Uterus (tissue), 2 donors: ENCODE data around the gene TOLLIP.

Experiments used
- CTCF ChIP-seq, 4 experiments: fragments of 200-600 bp in 2 of 4; fragments of 450-650 bp in 2 of 4; sonication (generic) in 2 of 4; IDR thresholded peaks; one replicate each; pipeline ENCODE4 v1.5.1; 2016 to 2019; ENCODE audit warnings: antibody characterized with exemption in 4 of 4, mild to moderate bottlenecking in 2 of 4, moderate library complexity in 1 of 4
- POLR2A ChIP-seq, 2 donors: fragments of 450-650 bp; IDR thresholded peaks; one replicate each; pipeline ENCODE4 v1.6.1; 2016; ENCODE audit warnings: antibody characterized with exemption in 2 of 2, mild to moderate bottlenecking in 1 of 2, moderate library complexity in 1 of 2

GRCh38 chr11:1257366-1257765 lies 52.1 kb downstream of the TOLLIP start:
- TF ChIP-seq CTCF (IDR thresholded peaks at IDR 0.05) (no peak), POLR2A (IDR thresholded peaks at IDR 0.05) (no peak)
